Tracheal epithelial cell (primary cell): ENCODE measurements around the gene VPS41. TPM values are rescaled to one million over a fixed set of nuclear protein-coding genes. Genes with fewer than 3 reads are reported as not detected.

Source experiments
- total RNA-seq: library from RNA; depleted of rRNA; stranded (reverse); fragments of >200 nt; gene quantifications from 2 replicates; pipeline ENCODE4 v1.2.1, GENCODE V29; 2014

The VPS41 gene
- 28.1 and 34.0 TPM in 2 replicates for total RNA-seq

DNA sequence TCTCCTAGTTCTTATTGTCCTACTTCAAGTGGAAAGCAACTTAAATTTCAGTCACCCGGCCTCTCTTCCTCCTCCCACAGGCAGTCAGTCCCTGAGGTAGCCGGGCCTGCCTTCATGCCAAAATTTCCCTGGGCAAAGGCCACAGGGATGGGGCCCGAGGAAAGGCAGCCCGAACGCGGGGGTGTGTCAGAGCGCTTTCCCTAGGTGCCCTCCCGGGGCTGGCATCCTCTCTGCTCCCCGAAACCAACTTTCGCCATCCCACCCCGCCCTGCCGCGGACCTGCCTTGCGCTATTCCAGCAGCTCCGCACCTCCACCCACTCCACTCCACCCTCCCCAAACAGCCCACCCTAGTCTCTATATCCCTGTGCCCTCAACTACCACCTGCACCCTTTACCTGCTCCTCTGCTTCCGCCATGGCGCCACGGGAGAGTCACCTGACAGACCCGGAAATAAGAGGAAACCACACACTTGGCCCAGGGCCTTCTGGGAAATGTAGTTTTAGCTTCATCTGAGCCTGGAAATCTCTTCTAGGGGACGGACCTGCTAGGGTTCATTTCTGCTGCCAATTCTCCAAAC is at the start of gene VPS41:
VPS41 (minus strand) TSS at position 433 of the 577 bp plus-strand sequence; CDS start at position 416, 17 bp downstream.

Other genes starting within 250 kb of the VPS41 start
- gene POU6F2, start 68.7 kb upstream of the VPS41 start, total RNA-seq = not detected in 2 replicates